GM21381 (cell line): ENCODE data around the gene CACNA2D3.

Experiments used
- ATAC-seq: cut with Tn5 transposase; IDR thresholded peaks from one replicate; pipeline ENCODE4 v1.9.1; 2021; ENCODE audit warnings: mild to moderate bottlenecking, moderate library complexity; ENCODE audit not compliant: unreplicated experiment

CACNA2D3 gene

GRCh38 chr3:54819946-54820345 is 697.6 kb downstream of the CACNA2D3 start:
- ATAC-seq: no peak

GRCh38 chr3:54822206-54822605 is 699.9 kb downstream of the CACNA2D3 start:
- ATAC-seq: no peak

GRCh38 chr3:54826251-54826691 is 703.9 kb downstream of the CACNA2D3 start:
- no peak for ATAC-seq

- no peak for ATAC-seq
Observed at GRCh38 chr3:54827056-54827687, 704.8 kb downstream of the CACNA2D3 start.

- ATAC-seq: no peak
Observed at GRCh38 chr3:54827776-54828175, 705.4 kb downstream of the CACNA2D3 start.

GRCh38 chr3:54830658-54831057 is 708.3 kb downstream of the CACNA2D3 start:
- ATAC-seq: no peak

- ATAC-seq: no peak
Observed at GRCh38 chr3:54831112-54831511, 708.8 kb downstream of the CACNA2D3 start.

- ATAC-seq: no peak
Observed at GRCh38 chr3:54832876-54833275, 710.5 kb downstream of the CACNA2D3 start.

GRCh38 chr3:54835701-54836100 is 713.3 kb downstream of the CACNA2D3 start:
- no peak for ATAC-seq

- no peak for ATAC-seq
Observed at GRCh38 chr3:54836871-54837270, 714.5 kb downstream of the CACNA2D3 start.

- ATAC-seq: no peak
Observed at GRCh38 chr3:54837964-54838363, 715.6 kb downstream of the CACNA2D3 start.

- ATAC-seq: no peak
Observed at GRCh38 chr3:54841471-54841870, 719.1 kb downstream of the CACNA2D3 start.

GRCh38 chr3:54843352-54843751 is 721.0 kb downstream of the CACNA2D3 start:
- ATAC-seq: no peak

GRCh38 chr3:54844211-54844610 is 721.9 kb downstream of the CACNA2D3 start:
- ATAC-seq: no peak

GRCh38 chr3:54845011-54845410 is 722.7 kb downstream of the CACNA2D3 start:
- ATAC-seq: no peak

- ATAC-seq: no peak
Observed at GRCh38 chr3:54845551-54845950, 723.2 kb downstream of the CACNA2D3 start.

GRCh38 chr3:54846119-54846518 is 723.8 kb downstream of the CACNA2D3 start:
- no peak for ATAC-seq

- ATAC-seq: no peak
Observed at GRCh38 chr3:54847361-54847760, 725.0 kb downstream of the CACNA2D3 start.

- ATAC-seq: no peak
Observed at GRCh38 chr3:54849360-54849759, 727.0 kb downstream of the CACNA2D3 start.

GRCh38 chr3:54850484-54851018 is 728.2 kb downstream of the CACNA2D3 start:
- no peak for ATAC-seq

- no peak for ATAC-seq
Observed at GRCh38 chr3:54853573-54854404, 731.4 kb downstream of the CACNA2D3 start.

GRCh38 chr3:54856271-54856670 is 733.9 kb downstream of the CACNA2D3 start:
- no peak for ATAC-seq
